Loucy (cell line): ENCODE data around the gene FTCD.

ENCODE experiments used
- H2AFZ ChIP-seq: fragments of 200-600 bp; sonication (generic); 2 replicates; pipeline ENCODE4 v1.6.0; 2016; ENCODE audit warnings: antibody characterized with exemption, mild to moderate bottlenecking, low read length, moderate library complexity
- H3F3A ChIP-seq: fragments of 200-600 bp; 2 replicates; pipeline ENCODE4 v1.6.0; 2016; ENCODE audit warnings: antibody characterized with exemption, low read depth, mild to moderate bottlenecking
- H3K27me3 ChIP-seq: fragments of 200-600 bp; sonication (generic); 2 replicates; pipeline ENCODE4 v1.6.1; 2014; ENCODE audit warnings: low read length, mild to moderate bottlenecking; ENCODE audit not compliant: insufficient read depth, poor library complexity, severe bottlenecking
- H3K36me3 ChIP-seq: fragments of 200-600 bp; sonication (generic); 2 replicates; pipeline ENCODE4 v1.6.1; 2016; ENCODE audit warnings: low read length; ENCODE audit not compliant: insufficient read depth
- H3K4me1 ChIP-seq: fragments of 200-600 bp; sonication (generic); 2 replicates; pipeline ENCODE4 v1.5.1; 2014; ENCODE audit warnings: low read length, mild to moderate bottlenecking; ENCODE audit not compliant: insufficient read depth, poor library complexity, severe bottlenecking
- H3K4me2 ChIP-seq: fragments of 200-600 bp; sonication (generic); 2 replicates; pipeline ENCODE4 v1.6.0; 2014; ENCODE audit warnings: antibody characterized with exemption, low read length, low read depth, mild to moderate bottlenecking; ENCODE audit not compliant: poor library complexity, severe bottlenecking
- H3K4me3 ChIP-seq: fragments of 200-600 bp; sonication (generic); 2 replicates; pipeline ENCODE4 v1.5.1; 2014; ENCODE audit warnings: low read length, mild to moderate bottlenecking, mixed read lengths; ENCODE audit not compliant: poor library complexity, severe bottlenecking
- H3K79me2 ChIP-seq: fragments of 200-600 bp; sonication (generic); 2 replicates; pipeline ENCODE4 v1.6.1; 2014; ENCODE audit warnings: low read length; ENCODE audit not compliant: insufficient read depth
- H3K9ac ChIP-seq: fragments of 200-600 bp; sonication (generic); 2 replicates; pipeline ENCODE4 v1.6.0; 2014; ENCODE audit warnings: mild to moderate bottlenecking, low read depth, low read length, moderate library complexity; ENCODE audit not compliant: poor library complexity, severe bottlenecking
- H3K9me2 ChIP-seq: fragments of 200-600 bp; sonication (generic); replicated peaks from 2 replicates; pipeline ENCODE4 v1.6.1; 2016; ENCODE audit warnings: low read depth, low read length, mixed read lengths
- H3K9me3 ChIP-seq: fragments of 200-600 bp; sonication (generic); 2 replicates; pipeline ENCODE4 v1.6.1; 2014; ENCODE audit warnings: mild to moderate bottlenecking, antibody characterized with exemption, low read length, low read depth; ENCODE audit not compliant: insufficient read depth
- H4K20me1 ChIP-seq: fragments of 200-600 bp; sonication (generic); 2 replicates; pipeline ENCODE4 v1.6.0; 2014; ENCODE audit warnings: antibody characterized with exemption, low read length, mild to moderate bottlenecking; ENCODE audit not compliant: insufficient read depth, poor library complexity, severe bottlenecking
- CTCF ChIP-seq: fragments of 200-600 bp; sonication (generic); conservative IDR thresholded peaks from 2 replicates; pipeline ENCODE4 v1.5.1; 2014; ENCODE audit warnings: mild to moderate bottlenecking, antibody characterized with exemption, low read length
- EZH2phosphoT487 ChIP-seq: fragments of 200-600 bp; IDR thresholded peaks from 2 replicates; pipeline ENCODE4 v1.6.1; 2018; ENCODE audit warnings: antibody characterized with exemption, mild to moderate bottlenecking, moderate library complexity, borderline replicate concordance

FTCD gene

GRCh38 chr21:46104104-46104503 is 51.3 kb downstream of the FTCD start:
- no peak overlapping the region for H3K9ac ChIP-seq
- H3K79me2 ChIP-seq = no peaks in the 10 kb centered on the region
- H3K4me1 ChIP-seq = no peaks in the 10 kb centered on the region
- H2AFZ ChIP-seq = no peak overlapping the region
- H3K9me3 ChIP-seq = peaks cover 26% of the 10 kb centered on the region; the same call in 1 of the 2 replicates
- no peaks in the 10 kb centered on the region for H3F3A ChIP-seq
- no peaks in the 10 kb centered on the region for H4K20me1 ChIP-seq
- H3K4me3 ChIP-seq = no peak overlapping the region
- H3K9me2 ChIP-seq = no peaks in the 10 kb centered on the region
- no peaks in the 10 kb centered on the region for H3K27me3 ChIP-seq
- H3K4me2 ChIP-seq = no peak overlapping the region
- H3K36me3 ChIP-seq = no peaks in the 10 kb centered on the region
- TF ChIP-seq CTCF (no peak), EZH2phosphoT487 (no peak)

- Histone ChIP-seq H3K79me2 (no peaks in the 10 kb centered on the region), H3K4me2 (no peak overlapping the region), H4K20me1 (no peaks in the 10 kb centered on the region), H2AFZ (no peak overlapping the region), H3K4me1 (no peaks in the 10 kb centered on the region), H3K9me3 (peaks cover 30% of the 10 kb centered on the region; the same call in 1 of the 2 replicates), H3K9ac (no peak overlapping the region), H3K9me2 (no peaks in the 10 kb centered on the region), H3F3A (no peaks in the 10 kb centered on the region), H3K27me3 (no peaks in the 10 kb centered on the region), H3K36me3 (no peaks in the 10 kb centered on the region), H3K4me3 (no peak overlapping the region)
- TF ChIP-seq CTCF = no peak
- no peak for TF ChIP-seq EZH2phosphoT487
Measured at GRCh38 chr21:46100906-46101305, 54.5 kb downstream of the FTCD start.

- Histone ChIP-seq H3K36me3 (no peaks in the 10 kb centered on the region), H3K4me1 (no peaks in the 10 kb centered on the region), H4K20me1 (no peaks in the 10 kb centered on the region), H2AFZ (no peak overlapping the region), H3K79me2 (no peaks in the 10 kb centered on the region), H3K9ac (no peak overlapping the region), H3K9me2 (no peaks in the 10 kb centered on the region), H3K9me3 (peaks cover 26% of the 10 kb centered on the region; the same call in 1 of the 2 replicates), H3K4me2 (no peak overlapping the region), H3K27me3 (no peaks in the 10 kb centered on the region), H3K4me3 (no peak overlapping the region), H3F3A (no peaks in the 10 kb centered on the region)
- TF ChIP-seq EZH2phosphoT487 = no peak
- no peak for TF ChIP-seq CTCF
Measured at GRCh38 chr21:46100426-46100825, 55.0 kb downstream of the FTCD start.
